K562 (cell line): ENCODE measurements around the gene HSD11B1L. TPM values are rescaled to one million over a fixed set of nuclear protein-coding genes. Genes with fewer than 3 reads are reported as not detected.

Experiments
- CAMTA2 ChIP-seq: fragments of 250-450 bp; sonication (Bioruptor Pico); conservative IDR thresholded peaks from 2 replicates; pipeline ENCODE4 v1.5.1; 2022
- ETV1 ChIP-seq: fragments of 450-650 bp; conservative IDR thresholded peaks from 2 replicates; pipeline ENCODE4 v1.6.1; 2016; ENCODE audit warnings: missing genetic modification characterization, control low read depth, low read depth, missing compliant biosample characterization
- KLF6 ChIP-seq: fragments of 250-450 bp; sonication (Bioruptor Pico); IDR thresholded peaks from 2 replicates; pipeline ENCODE4 v1.4.0; 2020; ENCODE audit warnings: mild to moderate bottlenecking, moderate library complexity, borderline replicate concordance
- PRDM10 ChIP-seq: fragments of 450-650 bp; IDR thresholded peaks from 2 replicates; pipeline ENCODE4 v1.6.1; 2018; ENCODE audit not compliant: partially characterized antibody
- RBM14 ChIP-seq: fragments of 200-400 bp; formaldehyde crosslinking; IDR thresholded peaks from 2 replicates; pipeline ENCODE4 v1.6.1; 2018; ENCODE audit warnings: low read depth, mild to moderate bottlenecking, low read length, moderate library complexity, borderline replicate concordance; ENCODE audit not compliant: insufficient read depth
- ZKSCAN1 ChIP-seq: fragments of 150-350 bp; IDR thresholded peaks from 2 replicates; pipeline ENCODE4 v1.6.1; 2016; ENCODE audit warnings: low read depth, low read length
- ZNF668 ChIP-seq: fragments of 250-450 bp; sonication (Bioruptor Pico); IDR thresholded peaks from 2 replicates; pipeline ENCODE4 v1.8.0; 2022; ENCODE audit warnings: mild to moderate bottlenecking, inconsistent platforms
- polyA plus RNA-seq, 8 experiments: library from polyadenylated mRNA; depleted of rRNA in 4 of 8; stranded (reverse) in 5 of 8; unstranded in 3 of 8; fragments of >200 nt; fragmentation: Nextera tagmentation in 2 of 8; fragmentation: Illumina TruSeq in 1 of 8; extraction: Ambion mirVana in 2 of 8; extraction: Trizol in 1 of 8; gene quantifications; 2 replicates each; pipeline versions ENCODE4 v1.2.1 to v1.2.3, GENCODE V29; 2011 to 2014; ENCODE audit warnings: inconsistent platforms in 1 of 8, missing spikeins in 1 of 8
- total RNA-seq, 7 experiments: library from RNA; depleted of rRNA in 6 of 7; stranded (reverse); fragments of >200 nt in 6 of 7; fragmentation: Illumina TruSeq in 2 of 7; extraction: Trizol in 2 of 7; gene quantifications; 2 replicates each; pipeline versions ENCODE4 v1.2.1 to v1.2.3, GENCODE V29; 2011 to 2021; ENCODE audit warnings: low replicate concordance in 1 of 7
- TF ChIP-seq, protein P1 (sequence below), 2 experiments: fragments of 450-650 bp in 1 of 2; sonication (generic) in 1 of 2; formaldehyde crosslinking in 1 of 2; IDR thresholded peaks; 2 replicates each; pipeline versions ENCODE4 v1.7.1 to v1.9.0; 2016 to 2022; ENCODE audit warnings: inconsistent platforms in 1 of 2, mild to moderate bottlenecking in 1 of 2, missing genetic modification reagents in 1 of 2
- TF ChIP-seq, protein P2 (sequence below): fragments of 250-450 bp; sonication (Bioruptor Pico); IDR thresholded peaks from 2 replicates; pipeline ENCODE4 v1.5.0; 2021
- TF ChIP-seq, protein P3 (sequence below), 2 experiments: fragments of 450-650 bp in 1 of 2; sonication (generic) in 1 of 2; formaldehyde crosslinking in 1 of 2; IDR thresholded peaks in 1 of 2; conservative IDR thresholded peaks in 1 of 2; 2 replicates each; pipeline versions ENCODE4 v1.6.1 to v1.8.1; 2016 to 2023; ENCODE audit warnings: mild to moderate bottlenecking in 2 of 2, moderate library complexity in 2 of 2, inconsistent platforms in 1 of 2, missing genetic modification reagents in 1 of 2

The HSD11B1L gene
- total and polyA plus RNA-seq, 9 of the 15 experiments (the other 6 are each of a cell fraction or from before 2014, with no cell fraction given) = 0.31 to 7.7 (median 2.3) TPM

DNA sequence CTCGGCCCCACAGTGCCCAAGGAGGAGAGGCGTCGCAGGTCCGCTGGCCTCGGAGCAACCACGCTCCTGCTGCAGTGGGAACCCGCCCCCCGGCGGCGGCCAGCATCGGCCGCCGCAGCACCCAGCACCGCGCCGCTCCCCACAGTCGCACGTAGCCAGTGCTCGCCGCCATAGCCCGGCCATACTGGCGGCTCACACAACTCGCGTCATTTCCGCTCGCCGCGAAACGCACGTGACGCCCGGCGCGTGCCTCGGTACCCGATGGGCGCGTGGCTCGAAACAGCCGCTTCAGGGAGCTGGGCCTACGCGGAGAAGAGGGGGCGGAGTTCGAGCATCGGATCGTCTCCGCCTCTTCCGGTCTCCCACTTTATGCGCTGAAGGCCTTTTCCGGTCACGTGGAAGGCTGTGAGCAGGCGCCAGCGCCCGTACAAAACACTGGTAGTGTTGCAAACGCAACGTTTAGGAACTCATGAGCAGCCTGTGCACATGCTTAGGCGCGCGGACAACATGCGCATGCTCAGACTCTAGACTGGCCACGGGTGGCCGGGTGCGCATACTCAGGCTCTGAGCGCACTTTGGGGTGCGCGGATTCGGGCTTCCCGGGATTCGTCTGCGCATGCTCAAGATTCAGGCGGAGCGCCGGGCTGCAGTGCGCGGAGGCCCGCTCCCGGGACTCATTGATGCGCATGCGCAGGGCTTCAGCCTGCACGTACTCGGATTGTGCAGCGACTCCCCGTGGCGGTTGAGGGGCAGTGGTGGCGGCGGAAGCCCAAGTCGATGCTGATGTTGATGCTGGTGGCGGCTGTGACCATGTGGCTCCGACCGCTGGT is 39.3 kb downstream of the HSD11B1L start, which contains the start of the genes CATSPERD and LONP1 (continued):
- TF ChIP-seq, protein P1, sequence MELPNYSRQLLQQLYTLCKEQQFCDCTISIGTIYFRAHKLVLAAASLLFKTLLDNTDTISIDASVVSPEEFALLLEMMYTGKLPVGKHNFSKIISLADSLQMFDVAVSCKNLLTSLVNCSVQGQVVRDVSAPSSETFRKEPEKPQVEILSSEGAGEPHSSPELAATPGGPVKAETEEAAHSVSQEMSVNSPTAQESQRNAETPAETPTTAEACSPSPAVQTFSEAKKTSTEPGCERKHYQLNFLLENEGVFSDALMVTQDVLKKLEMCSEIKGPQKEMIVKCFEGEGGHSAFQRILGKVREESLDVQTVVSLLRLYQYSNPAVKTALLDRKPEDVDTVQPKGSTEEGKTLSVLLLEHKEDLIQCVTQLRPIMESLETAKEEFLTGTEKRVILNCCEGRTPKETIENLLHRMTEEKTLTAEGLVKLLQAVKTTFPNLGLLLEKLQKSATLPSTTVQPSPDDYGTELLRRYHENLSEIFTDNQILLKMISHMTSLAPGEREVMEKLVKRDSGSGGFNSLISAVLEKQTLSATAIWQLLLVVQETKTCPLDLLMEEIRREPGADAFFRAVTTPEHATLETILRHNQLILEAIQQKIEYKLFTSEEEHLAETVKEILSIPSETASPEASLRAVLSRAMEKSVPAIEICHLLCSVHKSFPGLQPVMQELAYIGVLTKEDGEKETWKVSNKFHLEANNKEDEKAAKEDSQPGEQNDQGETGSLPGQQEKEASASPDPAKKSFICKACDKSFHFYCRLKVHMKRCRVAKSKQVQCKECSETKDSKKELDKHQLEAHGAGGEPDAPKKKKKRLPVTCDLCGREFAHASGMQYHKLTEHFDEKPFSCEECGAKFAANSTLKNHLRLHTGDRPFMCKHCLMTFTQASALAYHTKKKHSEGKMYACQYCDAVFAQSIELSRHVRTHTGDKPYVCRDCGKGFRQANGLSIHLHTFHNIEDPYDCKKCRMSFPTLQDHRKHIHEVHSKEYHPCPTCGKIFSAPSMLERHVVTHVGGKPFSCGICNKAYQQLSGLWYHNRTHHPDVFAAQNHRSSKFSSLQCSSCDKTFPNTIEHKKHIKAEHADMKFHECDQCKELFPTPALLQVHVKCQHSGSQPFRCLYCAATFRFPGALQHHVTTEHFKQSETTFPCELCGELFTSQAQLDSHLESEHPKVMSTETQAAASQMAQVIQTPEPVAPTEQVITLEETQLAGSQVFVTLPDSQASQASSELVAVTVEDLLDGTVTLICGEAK (IDR thresholded peaks at IDR 0.05) = peak; percentile 96
- TF ChIP-seq, protein P1 (CRISPR knock-in tag; IDR thresholded peaks at IDR 0.05) = no peak
- TF ChIP-seq, protein P2, sequence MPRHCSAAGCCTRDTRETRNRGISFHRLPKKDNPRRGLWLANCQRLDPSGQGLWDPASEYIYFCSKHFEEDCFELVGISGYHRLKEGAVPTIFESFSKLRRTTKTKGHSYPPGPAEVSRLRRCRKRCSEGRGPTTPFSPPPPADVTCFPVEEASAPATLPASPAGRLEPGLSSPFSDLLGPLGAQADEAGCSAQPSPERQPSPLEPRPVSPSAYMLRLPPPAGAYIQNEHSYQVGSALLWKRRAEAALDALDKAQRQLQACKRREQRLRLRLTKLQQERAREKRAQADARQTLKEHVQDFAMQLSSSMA = no peak
- TF ChIP-seq ZKSCAN1 = peak; percentile 52; the same call in 1 of the 2 replicates
- TF ChIP-seq, protein P3, sequence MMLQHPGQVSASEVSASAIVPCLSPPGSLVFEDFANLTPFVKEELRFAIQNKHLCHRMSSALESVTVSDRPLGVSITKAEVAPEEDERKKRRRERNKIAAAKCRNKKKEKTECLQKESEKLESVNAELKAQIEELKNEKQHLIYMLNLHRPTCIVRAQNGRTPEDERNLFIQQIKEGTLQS (IDR thresholded peaks at IDR 0.05) = no peak
- TF ChIP-seq, protein P3 (CRISPR knock-in tag; conservative IDR thresholded peaks at IDR 0.05) = peak; percentile 2; the same call in 1 of the 2 replicates
- peak; percentile 98 for TF ChIP-seq ETV1
- peak; percentile 72; the same call in 1 of the 2 replicates for TF ChIP-seq CAMTA2 (CRISPR knock-in tag)
- no peak for TF ChIP-seq ZNF668 (CRISPR knock-in tag)
- no peak for TF ChIP-seq RBM14
- peak; percentile 4 for TF ChIP-seq PRDM10
- no peak for TF ChIP-seq KLF6 (CRISPR knock-in tag)
